HG03103 (cell line): Measurements from ENCODE around the gene ESRRA.
"Not testable (repeated sequence)": the region's sequence is repeated elsewhere in the genome, so short reads cannot be mapped to it uniquely, and the experiment has no call there.

Experiments
- ATAC-seq: cut with Tn5 transposase; IDR thresholded peaks from one replicate; pipeline ENCODE4 v1.9.1; 2021; ENCODE audit warnings: low read depth; ENCODE audit not compliant: unreplicated experiment

Gene ESRRA

DNA sequence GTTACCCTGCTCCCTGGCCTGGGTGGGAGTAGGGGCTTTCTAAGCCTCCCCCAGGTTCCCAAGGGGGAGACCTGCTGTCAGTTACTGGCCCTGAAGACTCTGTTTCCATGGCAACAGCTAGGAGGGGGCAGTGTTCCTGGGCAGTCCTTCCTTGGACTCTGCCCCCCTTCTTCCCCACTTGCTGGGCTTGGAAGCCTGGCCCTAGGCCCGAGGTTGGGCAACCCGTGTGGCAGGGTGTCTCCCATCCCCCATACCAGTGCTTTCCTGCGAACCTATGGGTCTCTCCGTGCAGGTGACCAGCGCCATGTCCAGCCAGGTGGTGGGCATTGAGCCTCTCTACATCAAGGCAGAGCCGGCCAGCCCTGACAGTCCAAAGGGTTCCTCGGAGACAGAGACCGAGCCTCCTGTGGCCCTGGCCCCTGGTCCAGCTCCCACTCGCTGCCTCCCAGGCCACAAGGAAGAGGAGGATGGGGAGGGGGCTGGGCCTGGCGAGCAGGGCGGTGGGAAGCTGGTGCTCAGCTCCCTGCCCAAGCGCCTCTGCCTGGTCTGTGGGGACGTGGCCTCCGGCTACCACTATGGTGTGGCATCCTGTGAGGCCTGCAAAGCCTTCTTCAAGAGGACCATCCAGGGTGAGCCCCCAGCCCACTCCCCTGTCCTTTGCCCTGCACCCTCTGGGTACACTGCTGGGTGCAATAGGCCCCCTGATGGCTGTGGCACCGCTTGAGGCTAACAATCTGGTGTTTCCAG, 1.7 kb downstream of the ESRRA start:
- ATAC-seq = no peak

DNA sequence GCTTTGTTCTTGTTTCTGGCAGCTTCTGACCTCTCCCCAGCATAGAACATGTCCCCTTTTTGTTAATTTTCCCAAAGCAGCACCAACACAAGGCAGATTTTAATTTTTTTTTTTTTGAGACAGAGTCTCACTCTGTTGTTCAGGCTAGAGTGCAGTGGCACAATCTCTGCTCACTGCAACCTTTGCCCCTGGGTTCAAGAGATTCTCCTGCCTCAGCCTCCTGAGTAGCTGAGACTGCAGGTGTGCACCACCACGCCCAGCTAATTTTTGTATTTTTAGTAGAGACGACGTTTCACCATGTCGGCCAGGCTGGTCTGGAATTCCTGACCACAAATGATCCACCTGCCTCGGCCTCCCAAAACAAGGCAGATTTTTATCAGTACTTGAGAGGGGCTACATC, 2.5 kb downstream of the ESRRA start:
- not testable (repeated sequence) for ATAC-seq

DNA sequence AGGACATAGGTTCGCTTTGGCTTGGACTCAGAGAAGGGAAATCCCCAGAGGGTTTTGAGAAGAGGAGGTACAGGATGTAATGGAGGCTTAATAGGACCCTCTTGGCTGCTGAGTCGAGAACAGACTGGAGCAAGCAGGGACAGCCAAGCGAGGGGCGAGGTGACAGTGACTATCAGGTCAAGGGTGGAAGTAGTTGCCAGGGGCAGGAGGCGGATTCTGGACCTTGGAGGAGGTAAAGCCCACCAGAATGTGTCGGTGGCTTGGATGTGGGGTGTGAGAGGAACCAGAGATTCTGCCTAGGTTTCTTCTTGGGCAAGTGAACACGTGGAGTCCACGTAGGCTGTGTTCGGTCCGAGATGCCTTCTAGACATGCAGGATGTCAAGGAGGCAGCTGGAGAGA, 7.6 kb downstream of the ESRRA start:
- ATAC-seq = no peak

DNA sequence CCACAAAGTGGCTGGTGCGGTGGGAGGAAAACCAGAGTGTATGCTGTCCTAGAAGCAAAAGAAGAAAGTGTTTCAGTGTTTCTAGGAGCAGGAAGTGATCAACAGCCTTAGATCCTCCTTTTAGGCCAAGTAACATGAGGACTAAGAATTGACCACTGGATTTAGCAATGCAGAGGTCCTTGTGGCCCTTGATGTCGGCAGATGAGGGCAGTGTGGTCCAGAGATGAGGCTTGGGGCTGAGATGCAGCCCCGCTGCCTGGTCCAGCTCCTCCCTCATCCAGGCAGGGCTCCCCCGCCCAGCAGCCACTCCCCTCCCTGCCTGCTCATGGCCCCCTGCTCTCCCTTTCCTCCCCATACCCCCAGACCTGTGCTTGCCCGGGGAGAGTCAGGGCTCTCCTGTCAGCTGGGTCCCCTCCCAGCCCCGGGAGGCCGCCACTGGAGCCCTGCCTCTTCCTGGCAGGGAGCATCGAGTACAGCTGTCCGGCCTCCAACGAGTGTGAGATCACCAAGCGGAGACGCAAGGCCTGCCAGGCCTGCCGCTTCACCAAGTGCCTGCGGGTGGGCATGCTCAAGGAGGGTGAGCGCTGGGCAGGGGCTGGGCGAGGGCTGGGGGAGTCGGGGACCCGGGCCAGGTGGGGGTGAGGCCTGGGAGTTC, 8.3 kb downstream of the ESRRA start:
- ATAC-seq = no peak

DNA sequence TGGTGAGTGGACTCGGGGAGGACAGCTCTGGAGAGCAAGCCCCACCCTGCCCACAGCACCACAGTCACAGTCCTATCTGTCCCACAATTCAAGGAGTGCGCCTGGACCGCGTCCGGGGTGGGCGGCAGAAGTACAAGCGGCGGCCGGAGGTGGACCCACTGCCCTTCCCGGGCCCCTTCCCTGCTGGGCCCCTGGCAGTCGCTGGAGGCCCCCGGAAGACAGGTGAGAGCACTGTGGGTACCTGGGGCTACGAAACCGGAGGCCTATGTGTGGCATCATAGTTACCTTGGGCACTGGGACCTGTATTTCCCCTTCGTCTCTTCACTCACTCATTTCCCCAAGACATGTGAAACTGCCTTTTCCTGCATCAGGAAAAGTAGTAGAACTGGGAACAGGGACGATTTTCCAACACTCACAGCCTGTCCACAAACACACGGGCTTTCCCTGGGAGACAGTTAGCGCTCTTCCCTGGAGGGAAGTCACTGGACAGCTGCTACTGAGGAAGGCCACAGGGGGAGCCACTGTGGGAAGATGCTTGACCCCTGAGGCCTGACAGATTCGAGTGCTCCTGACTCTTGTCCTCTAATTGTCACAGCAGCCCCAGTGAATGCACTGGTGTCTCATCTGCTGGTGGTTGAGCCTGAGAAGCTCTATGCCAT, 9.0 kb downstream of the ESRRA start:
- ATAC-seq = no peak

DNA sequence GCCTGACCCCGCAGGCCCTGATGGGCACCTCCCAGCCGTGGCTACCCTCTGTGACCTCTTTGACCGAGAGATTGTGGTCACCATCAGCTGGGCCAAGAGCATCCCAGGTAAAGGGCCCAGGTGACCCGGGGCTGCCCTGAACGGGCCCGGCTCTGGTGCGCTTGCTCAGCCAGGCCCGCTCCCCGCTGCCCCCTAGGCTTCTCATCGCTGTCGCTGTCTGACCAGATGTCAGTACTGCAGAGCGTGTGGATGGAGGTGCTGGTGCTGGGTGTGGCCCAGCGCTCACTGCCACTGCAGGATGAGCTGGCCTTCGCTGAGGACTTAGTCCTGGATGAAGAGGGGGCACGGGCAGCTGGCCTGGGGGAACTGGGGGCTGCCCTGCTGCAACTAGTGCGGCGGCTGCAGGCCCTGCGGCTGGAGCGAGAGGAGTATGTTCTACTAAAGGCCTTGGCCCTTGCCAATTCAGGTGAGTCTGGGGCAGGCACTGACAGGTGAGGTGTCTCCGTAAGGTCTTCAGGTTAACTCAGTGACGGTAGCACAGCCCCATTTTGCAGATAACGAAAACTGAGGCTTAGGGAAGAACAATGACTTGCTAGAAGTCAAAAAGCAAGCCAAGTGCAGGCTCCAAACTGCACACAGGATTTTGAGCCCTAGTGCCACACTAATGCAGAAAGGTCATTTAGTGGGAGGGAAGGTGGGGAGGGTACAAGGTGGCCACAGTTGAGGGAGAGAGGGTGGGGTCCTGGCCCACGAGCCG, 9.7 kb downstream of the ESRRA start:
- ATAC-seq = no peak

DNA sequence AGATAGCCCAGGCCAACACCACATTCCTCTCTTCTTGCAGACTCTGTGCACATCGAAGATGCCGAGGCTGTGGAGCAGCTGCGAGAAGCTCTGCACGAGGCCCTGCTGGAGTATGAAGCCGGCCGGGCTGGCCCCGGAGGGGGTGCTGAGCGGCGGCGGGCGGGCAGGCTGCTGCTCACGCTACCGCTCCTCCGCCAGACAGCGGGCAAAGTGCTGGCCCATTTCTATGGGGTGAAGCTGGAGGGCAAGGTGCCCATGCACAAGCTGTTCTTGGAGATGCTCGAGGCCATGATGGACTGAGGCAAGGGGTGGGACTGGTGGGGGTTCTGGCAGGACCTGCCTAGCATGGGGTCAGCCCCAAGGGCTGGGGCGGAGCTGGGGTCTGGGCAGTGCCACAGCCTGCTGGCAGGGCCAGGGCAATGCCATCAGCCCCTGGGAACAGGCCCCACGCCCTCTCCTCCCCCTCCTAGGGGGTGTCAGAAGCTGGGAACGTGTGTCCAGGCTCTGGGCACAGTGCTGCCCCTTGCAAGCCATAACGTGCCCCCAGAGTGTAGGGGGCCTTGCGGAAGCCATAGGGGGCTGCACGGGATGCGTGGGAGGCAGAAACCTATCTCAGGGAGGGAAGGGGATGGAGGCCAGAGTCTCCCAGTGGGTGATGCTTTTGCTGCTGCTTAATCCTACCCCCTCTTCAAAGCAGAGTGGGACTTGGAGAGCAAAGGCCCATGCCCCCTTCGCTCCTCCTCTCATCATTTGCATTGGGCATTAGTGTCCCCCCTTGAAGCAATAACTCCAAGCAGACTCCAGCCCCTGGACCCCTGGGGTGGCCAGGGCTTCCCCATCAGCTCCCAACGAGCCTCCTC, 10.6 kb downstream of the ESRRA start:
- ATAC-seq = not testable (repeated sequence)

DNA sequence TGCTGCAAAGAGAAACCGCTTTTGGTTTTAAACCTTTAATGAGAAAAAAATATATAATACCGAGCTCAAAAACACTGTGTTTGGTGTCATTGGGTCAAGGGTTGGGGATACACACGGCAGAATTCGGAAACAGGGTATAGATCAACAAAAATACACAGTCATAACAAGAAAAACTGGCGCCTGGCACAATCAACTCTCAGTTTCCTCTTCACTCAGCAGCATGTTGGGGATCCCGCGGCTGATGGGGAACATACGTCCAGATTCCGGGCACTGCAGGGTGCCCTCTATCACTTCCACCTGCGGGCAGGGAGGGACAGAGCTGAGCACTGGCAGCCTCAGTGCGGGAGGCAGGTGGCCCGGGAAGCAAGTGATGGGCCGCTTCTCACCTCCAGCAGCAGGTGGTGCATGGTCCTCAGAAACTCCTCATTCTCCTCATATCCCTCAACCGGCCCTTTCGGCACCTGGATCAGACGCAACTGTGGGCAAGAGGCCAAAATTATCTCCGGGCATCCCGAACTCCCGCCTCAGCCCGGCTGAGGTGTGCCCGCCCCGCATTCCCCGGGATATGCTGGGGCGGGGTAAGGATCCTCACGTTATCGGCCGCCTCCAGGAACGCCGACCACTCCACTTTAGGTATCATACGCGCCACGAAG, 11.5 kb downstream of the ESRRA start:
- no peak for ATAC-seq

DNA sequence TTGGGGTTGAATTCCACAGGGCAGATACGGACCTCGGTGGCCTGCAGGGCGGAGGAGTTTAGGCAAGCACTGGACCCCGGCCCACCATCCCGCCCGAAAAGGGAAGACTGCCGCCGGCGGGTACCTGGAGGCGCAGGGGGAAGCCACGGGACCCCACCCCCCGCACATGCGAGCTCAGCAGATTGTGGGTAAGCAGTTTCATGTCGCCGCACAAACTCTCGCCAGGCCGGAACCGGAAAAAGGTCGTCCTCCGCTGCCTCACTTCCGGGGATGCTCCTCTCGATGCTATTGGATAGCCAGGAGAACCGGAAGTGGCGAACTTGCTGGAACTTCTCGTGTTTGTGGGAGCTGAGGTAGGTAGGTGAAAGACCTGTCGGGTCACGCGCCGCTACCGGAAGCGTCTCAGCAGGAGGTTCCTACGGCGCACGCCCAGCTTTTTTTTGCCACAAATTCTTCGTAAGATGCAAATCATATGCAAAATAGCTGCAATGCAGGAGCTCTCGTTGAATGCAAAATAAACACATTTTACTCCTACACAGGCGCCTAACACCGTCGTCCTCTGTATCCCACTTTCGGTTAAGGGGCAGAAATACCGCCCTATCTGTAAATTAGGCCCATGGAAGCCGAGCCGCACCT, 12.1 kb downstream of the ESRRA start, which contains the start of gene TRMT112:
TRMT112 (minus strand) TSS at position 235 of the 636 bp plus-strand sequence; CDS start at position 202, 33 bp downstream.
- no peak for ATAC-seq

DNA sequence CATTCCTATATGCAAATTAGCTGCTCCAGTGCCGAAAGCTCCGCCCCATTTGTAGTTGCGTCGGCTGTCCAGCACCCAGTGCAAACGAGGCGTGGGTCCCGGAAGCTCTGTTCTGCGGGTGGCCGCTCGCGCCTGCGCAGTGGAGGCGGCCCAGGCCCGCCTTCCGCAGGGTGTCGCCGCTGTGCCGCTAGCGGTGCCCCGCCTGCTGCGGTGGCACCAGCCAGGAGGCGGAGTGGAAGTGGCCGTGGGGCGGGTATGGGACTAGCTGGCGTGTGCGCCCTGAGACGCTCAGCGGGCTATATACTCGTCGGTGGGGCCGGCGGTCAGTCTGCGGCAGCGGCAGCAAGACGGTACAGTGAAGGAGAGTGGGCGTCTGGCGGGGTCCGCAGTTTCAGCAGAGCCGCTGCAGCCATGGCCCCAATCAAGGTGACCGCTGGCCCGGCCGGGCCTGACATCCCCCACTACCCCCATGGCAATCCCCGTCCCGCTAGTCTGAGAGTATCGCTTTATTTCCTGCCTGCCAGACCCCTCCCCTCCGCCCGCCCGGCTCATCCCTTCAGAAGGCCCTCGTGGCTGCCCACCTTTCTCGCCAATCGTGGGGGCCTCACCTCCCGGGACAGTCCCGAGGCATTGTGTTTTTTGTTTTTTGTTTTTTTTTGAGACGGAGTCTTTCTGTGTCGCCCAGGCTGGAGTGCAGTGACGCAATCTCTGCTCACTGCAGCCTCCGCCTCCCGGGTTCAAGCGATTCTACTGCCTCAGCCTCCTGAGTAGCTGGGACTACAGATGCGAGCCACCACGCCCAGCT, 12.8 kb downstream of the ESRRA start, which contains the start of gene PRDX5:
PRDX5 (plus strand) TSS at position 161 of the 805 bp plus-strand sequence; CDS start at position 256, 95 bp downstream.
- no peak for ATAC-seq

DNA sequence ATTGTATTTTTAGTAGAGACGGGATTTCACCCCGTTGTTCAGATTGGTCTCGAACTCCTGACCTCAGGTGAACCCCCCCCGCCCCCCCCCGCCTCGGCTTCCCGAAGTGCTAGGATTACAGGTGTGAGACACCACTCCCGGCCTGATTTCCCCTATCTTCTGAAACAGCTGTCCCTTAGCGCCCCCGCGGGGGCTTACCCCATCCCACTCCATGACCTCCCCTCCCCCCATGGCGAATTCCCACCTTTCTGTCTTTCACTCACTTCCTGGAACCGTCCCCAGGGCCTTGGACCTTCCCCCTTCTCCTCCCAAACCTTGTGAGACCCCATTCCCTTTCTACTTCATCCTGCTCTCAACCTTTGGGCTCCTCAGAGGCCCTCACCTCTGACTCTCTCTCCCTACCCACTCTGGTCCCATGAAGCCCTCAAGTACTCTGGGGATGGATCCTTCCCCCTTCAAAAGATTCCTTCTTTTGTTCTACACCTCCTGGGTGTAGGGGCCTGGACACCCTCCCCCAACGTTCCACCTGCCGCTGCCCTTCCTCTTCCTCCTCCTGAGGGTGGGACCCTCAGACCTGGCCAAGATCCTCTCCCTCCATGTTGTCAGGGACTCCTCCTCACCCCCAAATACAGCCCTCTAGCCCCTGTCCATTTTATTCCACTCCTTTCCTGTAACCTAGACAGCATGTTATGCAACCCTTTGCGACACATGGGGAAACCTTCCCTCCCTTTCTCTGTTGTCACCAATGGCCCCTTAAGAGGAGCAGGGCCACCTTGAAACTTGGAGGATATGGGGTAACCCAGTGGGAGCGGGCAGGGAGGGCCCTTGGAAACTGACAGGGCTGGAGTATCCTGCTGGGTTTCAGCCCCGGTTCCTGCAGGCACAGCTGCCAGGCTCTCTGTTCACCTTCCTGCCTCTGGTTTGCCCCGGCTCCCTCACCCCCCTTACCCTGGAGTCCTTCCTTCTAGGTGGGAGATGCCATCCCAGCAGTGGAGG, 13.7 kb downstream of the ESRRA start:
- no peak for ATAC-seq

DNA sequence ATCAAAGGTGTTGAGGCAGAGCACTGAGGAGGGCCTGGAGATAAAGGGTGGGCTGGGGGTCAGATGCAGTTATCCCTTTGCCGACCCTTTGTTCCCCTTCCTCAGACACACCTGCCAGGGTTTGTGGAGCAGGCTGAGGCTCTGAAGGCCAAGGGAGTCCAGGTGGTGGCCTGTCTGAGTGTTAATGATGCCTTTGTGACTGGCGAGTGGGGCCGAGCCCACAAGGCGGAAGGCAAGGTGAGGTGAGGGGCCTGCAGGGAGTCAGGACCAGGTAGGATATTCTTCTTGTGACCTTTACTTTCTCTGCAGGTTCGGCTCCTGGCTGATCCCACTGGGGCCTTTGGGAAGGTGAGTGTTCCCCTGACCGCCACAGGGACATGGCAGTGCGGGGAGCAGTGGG, 15.2 kb downstream of the ESRRA start:
- ATAC-seq = no peak

DNA sequence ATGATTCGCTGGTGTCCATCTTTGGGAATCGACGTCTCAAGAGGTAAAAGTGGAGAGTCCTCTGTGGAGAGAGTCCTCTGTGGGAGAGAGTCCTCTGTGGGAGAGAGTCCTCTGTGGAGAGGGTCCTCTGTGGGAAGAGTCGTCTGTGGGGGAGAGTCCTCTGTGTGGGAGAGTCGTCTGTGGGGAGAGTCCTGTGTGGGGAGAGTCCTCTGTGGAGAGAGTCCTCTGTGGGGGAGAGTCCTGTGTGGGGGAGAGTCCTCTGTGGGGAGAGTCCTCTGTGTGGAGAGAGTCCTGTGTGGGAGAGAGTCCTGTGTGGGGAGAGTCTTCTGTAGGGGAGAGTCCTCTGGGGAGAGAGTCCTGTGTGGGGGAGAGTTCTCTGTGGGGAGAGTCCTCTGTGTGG, 15.7 kb downstream of the ESRRA start:
- ATAC-seq = no peak

DNA sequence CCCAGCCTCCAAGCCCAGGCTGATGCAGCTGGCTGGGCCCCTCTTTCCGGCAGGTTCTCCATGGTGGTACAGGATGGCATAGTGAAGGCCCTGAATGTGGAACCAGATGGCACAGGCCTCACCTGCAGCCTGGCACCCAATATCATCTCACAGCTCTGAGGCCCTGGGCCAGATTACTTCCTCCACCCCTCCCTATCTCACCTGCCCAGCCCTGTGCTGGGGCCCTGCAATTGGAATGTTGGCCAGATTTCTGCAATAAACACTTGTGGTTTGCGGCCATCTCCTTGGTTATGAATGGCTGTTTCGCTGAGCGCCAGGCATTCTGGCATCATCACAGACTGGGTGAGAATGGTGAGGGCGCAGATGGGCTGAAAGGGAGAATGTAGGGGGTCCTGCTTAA, 16.2 kb downstream of the ESRRA start:
- ATAC-seq = no peak

DNA sequence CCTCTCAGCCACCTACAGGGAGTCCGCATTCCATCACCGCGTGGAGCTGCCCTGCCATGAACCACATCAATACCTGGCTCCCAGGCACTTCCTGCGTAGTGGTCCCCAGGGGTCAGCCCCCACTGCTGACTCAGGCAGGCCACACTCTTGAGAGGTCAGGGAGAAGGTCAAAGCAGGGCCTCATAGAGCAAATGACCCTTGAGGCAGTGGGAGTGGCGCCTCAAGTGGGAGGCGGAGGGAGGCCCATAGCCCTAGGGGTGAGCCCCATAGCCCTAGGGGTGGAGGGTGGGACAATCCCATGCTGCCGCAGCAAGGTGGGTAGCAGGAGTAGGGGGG, 17.6 kb downstream of the ESRRA start:
- ATAC-seq = no peak

DNA sequence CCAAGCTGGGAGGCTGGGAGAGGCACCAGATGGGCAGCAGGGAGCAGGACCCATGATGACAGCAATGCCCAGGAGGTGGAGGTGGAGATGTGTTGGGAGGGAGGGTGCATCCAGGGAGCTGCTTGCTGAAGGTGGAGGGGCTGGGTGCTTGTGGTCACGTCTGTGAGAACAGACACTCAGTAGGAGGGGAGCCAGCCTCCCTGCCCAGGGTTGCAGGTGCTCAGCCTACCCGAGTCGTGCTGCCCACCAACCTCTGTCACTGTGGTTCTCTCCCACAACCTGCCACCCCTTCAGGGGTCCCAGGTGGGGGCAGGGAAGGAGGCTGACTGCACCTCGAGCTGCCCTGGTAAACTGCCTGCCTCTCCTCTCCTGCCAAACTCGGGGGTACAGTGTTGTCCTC, 18.0 kb downstream of the ESRRA start:
- ATAC-seq = no peak

DNA sequence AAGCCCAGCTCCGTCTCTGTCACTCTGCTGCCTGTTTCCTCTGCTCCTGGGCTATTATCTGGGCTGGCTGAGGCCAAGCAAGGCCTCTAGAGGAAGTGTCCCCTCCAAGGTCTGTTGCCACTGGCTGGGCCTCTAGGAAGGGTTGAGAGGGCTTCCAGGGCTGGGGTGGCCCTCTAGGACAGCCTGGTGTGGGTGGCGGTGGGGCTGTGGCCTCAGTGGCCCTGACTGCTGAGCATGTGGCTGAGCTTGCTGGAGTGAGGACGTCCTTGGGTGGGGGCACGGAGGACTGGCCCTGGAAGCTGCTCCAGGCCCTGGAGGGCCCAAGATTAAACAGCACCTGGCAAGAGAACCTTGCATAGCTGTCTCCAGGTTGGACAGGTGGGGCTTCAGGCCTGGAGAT, 18.7 kb downstream of the ESRRA start:
- ATAC-seq = not testable (repeated sequence)
